Left ventricle myocardium superior (tissue), 1 donor: ENCODE measurements around the gene POLR1G. TPM values are rescaled to one million over a fixed set of nuclear protein-coding genes. Genes with fewer than 3 reads are reported as not detected.
"Not testable (repeated sequence)": the region's sequence is repeated elsewhere in the genome, so short reads cannot be mapped to it uniquely, and the experiment has no call there.

Experiments used
- ATAC-seq: fragments of 200-7000 bp; cut with Tn5 transposase; one replicate; pipeline ENCODE4 v1.9.1; 2020; ENCODE audit warnings: mild to moderate bottlenecking, moderate library complexity
- DNase-seq: peaks from one replicate; pipeline ENCODE4 v3.0.0-alpha.2; 2020
- intact Hi-C: fragments of 100-400 bp; cut with micrococcal nuclease; formaldehyde crosslinking; loops from one replicate; pipeline ENCODE4 v1.11.0; 2022
- total RNA-seq: library from RNA; stranded (reverse); fragmentation: NEBNext Ultra II Directional; extraction: Animal tissue kit (Norgen Biotek cat#: 25700); gene quantifications from one replicate; pipeline ENCODE4 v1.2.1, GENCODE V29; 2021
- donor health status: DM: no; HTN: yes; CAD: no; lungs with severe emphysema.

The POLR1G gene
- total RNA-seq, 1 donor from 2014 or later: 7.0 TPM

DNA sequence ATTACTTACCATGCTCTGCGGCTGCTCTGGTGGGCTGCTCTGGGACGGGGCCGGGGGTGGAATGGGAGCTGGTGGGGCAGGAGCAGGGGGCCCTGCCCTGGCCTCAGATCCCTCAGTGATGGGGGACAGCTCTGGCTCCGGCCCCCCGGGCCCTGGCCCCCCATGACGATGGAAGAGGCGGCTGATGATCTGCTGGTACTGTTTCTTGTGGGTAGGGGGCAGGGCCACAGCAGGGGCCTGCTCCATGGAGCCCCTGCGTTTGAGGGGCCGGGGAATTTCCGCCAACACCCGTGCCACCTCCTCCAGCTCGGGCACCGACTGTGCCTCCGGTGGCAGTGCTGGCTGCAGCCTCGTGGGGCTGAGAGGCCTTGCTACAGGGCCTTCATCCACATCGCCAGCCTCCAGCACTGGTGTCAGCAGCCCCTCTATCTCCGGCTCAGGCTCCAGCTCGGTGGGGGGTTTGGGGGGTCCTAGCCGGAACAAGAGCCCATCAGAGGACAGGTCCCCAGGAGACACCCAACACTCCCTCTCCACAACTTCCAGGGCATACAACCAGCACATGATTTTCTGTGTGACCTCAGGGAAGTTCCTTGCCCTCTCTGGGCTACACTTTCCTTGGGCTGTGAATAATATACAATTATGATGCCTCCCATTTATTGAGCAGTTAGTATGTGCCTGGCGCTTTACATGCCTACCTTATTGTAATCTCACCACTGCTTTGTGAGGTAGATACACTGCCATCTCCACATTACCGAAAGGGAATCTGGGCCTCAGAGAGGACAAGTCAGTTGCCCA lies 14.4 kb upstream of the POLR1G start:
- intact Hi-C loops: no loop called here
- ATAC-seq (no peak), DNase-seq (no peak)

DNA sequence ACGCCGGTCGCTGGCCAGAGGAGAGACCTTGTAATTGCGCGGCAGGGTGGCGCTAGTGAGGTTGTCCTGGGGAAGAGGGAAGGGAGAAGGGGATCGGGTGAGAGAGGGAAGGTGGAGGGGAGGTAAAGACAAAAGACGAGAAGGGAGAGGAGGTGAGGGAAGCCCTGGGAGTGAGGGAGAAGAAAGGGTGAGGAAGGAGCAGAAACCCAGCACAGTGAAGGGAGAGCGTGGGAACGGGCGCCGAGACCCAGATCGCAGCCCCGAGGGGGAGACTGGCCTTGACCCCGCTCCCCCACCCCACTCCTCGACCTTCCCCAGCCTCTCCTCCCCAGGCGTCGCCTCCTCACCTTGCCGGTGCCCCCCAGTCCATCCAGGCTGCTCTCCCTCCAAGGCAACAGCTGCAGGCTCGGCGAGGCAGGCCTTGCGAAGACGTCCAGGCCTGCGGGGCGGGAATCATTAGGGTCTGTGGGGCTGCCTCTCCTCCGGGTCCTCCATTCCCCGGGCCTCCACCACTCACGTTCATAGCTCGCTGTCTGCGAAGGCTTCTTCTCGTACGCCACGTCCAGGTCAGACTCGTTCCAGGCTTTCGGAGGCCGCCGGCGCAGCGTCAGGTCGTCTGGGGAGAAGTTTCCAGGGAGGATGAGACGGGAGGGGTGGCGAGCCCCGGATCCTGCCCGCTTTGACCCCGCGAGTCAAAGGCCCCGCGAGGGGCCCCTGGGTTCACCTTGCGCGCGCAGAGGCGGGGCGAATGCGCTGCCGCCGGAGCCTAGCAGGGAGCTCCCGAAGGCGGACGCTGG lies 10.4 kb upstream of the POLR1G start:
- no peak for ATAC-seq
- DNase-seq: no peak
- intact Hi-C loops: no loop called here

DNA sequence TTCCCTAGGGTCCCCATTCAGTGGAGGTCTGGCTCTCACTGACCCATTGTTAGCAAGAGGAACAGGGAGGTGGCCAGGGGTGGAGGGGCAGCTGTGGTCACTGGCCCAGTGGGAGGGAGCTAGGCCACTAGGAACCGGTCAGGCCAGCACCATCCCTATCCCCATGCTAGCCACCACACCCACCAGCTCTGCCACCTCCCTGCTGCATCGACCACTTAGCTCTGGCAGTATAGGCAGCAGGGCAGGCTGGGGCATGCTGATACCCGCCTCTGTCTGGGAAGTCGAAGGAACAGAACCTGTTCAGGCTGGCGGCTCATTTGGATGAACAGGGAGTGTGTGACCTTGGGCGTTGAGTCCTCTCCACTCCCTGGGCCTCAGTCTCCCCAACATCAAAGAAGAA lies 6.3 kb upstream of the POLR1G start:
- DNase-seq: no peak
- no peak for ATAC-seq
- intact Hi-C loops: no loop called here

DNA sequence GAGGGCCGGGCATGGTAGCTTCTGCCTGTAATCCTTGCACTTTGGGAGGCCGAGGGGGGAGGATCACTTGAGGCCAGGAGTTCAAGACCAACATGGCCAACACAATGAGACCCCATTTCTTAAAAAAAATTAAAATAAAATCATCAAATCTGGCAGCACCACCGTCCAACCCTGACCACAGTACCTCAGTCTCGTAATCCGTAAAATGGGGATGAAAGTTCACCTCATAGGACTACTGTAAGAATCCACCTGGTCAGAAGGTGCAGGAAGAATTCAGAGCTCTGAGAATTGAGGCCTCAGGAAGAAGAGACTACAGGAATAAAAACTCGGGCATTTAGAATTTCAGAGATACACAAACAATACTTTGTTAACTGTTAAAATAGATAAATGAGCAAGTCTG lies 4.6 kb upstream of the POLR1G start:
- intact Hi-C loops: no loop called here
- ATAC-seq (no peak), DNase-seq (no peak)

DNA sequence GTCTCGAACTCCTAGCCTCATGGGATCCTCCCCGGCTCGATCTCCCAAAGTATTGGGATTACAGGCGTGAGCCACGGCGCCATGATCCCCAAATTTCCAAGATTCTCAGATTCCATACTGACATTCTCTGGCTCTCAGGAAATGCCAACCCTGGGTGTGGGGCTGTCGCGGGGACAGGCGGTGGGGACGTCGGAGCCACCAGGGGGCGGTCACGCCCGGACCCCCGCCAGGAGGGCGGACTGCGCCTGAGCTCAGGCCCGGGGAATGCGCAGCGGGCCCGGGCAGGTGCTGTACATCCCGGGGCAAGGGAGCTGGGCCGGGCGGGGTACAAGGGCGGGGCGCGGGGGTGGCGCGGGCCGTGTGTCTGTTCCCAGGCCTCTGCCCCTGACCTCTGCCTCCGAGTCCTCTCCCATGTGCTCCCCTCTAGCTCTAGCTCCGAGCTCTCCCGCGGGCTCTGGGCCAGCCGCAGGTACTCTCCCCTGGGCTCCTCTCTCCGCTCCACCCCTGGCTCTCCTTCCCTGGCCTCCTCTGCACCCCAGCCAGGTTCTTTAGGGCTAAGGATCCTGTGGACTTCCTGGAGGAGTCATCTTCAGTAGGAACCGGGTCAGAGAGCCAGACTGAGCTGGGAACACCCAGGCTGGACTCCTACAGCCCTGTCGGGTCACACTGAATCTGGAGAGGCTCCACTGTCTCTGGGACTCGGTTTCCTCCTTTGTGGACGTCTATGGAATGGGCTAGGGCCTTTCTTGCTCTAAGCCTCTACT lies 4.0 kb upstream of the POLR1G start:
- DNase-seq (peak; percentile 77), ATAC-seq (peak; percentile 7)
- intact Hi-C loops: no loop called here

DNA sequence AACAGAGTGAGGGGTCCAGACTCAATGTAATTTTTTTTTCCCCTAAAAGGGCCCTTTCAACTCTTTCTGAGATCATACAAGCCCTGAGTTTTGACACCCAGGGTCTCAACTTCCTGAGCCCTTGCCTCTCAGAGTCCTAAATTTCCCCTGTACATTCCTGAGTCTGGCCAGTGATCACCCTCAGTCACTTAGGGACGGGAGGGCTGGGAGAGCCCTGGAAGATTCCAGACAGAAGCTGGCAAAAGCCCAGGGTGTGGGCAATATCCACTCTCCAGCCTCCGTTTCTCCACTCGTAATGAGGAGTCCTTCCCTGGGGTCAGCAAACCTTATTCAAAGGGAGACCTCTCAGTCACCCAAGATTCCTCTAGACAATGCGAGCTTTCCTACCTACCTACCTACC lies 3.2 kb upstream of the POLR1G start:
- ATAC-seq: peak; percentile 1
- no peak for DNase-seq
- intact Hi-C loops: no loop called here

DNA sequence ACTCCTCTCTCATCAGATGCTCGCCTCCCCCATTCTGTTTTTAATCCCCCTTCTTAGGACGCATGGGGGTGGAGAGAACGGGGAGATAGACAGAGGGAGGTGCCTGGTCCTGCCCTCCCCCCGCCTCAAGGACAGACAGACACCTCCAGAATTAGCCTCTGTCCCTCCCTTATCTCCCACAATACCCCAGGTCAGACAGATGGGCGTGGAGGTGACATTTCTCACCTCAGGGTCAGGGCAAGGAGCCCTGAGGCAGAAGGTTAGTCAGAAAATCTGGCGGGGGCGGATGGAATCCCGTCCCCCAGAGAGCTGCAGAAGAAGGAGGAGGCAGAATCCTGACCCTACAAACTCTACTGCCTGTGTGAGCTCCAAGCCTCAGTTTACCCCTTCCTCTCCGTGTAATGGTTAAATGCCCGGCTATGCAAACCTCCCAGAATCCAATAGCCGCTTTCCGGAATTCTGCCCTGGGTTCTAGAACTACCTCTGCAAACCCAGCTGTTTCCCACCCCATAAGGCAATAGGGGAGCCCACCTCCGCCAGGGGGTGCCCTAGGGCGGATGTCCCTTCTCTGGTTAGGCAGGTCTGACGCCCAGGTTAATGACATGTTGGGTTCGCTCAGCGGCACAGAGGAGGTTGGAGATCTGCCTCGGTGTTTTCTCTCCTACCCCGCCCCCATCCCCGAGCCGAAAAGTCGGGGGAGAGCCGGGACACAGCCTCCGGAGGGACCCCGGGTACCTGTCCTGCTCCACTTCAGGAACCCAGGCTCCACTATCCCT lies 2.5 kb upstream of the POLR1G start:
- ATAC-seq (peak; percentile 58), DNase-seq (peak; percentile 86)
- intact Hi-C loops: no loop called here

DNA sequence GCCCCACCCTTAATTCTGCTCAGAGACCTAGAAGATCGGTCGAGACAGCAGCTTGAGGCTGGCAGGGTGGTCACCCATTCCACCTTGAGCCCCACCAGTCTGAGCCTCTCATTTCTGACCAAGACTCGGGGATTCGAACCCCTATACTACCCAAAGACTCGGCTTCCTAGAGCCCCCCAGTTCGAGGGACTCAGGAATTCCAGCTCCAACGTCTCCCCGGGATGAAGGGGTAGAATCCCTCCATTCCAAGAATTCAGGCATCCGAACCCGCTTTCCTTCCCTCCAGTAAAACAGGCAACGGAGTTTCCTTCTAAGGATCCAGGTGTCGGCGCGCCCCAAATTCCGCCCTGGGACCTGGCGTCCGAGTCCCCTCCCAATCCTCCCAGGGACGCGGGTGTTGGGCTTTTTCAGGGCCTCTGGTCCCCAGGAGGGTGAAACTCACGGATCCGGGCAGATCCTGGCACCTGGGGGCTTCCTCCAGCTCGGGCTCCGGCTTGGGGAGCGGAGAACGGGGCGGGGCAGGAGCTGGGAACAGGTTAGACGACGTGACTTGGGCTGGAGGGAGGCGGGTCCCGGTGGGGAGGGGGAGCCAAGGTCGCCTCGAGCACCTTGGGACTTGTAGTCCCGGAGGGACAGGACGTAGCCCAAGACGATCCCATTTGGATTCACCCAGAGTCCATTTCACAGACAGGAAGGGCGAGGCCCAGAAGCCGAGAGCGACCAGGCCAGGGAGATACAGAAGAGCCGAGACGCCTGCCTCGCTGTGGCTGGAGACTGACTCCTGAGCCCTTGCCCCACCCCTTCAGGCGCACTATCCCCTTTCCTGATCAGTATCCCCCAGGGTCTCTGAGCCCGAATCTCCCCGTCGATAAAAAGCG lies 1.6 kb upstream of the POLR1G start, which contains the start of gene PPP1R13L:
PPP1R13L (minus strand) TSS at position 513 of the 878 bp plus-strand sequence. CDS start 6,751 bp downstream, outside the sequence.
- ATAC-seq (peak; percentile 67), DNase-seq (peak; percentile 90)
- intact Hi-C loops: no loop called here

DNA sequence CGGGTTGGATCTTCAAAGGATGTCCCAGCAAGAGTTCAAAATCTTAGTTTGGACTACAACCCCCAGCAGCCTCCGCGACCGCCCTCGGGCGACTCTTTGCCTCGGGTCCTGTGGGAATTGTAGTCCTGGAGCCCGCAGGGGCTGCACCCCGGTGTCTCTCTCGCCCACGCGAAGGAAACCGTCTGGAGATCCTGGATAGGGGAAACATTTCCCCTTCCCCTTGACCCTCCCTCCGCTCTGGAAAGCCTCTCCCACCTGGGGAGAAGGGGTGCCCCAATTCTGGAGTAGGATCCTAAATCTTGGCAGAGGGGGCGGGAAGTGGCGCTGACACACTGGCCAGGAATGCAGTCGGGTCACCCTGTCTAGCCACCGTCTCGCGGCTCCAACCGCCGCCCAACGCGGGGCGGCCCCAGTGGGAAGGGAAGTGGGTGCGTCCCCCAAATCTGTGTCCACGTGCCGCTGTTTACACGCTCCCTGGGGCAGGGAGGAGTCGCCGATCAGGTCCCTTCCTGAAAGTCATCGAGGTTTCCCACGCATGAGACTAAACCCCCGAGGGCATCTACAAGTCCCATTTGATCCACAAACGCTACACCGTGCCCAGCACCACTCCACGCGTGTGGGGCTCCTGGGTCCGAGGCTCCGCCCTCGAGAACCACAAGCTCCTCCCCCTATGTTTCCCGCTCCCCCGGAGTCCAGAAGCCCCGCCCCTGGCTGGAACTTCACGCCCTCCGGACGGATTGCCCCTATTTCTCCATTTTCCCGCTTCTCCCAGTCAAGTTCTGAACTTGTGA lies 814 bp upstream of the POLR1G start:
- peak; percentile 65 for ATAC-seq
- peak; percentile 92 for DNase-seq
- intact Hi-C loops: no loop called here

DNA sequence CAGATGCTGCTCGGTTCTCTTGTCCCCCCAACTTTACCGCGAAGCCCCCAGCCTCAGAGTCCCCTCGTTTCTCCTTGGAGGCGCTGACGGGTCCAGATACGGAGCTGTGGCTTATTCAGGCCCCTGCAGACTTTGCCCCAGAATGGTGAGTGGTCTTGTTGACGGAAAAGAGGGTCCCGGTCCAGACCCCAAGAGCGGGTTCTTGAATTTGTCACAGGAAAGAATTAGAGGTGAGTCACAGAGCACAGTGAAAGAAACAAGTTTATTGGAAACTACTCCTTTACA lies 589 bp downstream of the POLR1G start:
- DNase-seq (no peak), ATAC-seq (no peak)
- intact Hi-C loops: no loop called here

DNA sequence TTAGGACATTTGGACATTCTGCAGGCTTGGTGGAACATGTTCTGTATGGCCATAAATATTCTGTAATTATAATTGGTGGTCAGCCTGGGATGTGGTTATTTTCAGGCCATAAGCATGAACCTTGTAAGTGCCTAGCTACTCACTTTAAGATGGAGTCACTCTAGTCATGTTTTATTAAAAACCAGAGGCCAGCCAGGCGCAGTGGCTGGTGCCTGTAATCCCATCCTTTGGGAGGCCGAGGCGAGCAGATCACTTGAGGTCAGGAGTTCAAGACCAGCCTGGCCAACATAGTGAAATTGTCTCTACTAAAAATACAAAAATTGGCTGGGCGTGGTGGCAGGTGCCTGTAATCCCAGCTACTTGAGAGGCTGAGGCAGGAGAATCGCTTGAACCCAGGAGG lies 1.1 kb downstream of the POLR1G start:
- DNase-seq, intact Hi-C loops, ATAC-seq: not testable (repeated sequence)

DNA sequence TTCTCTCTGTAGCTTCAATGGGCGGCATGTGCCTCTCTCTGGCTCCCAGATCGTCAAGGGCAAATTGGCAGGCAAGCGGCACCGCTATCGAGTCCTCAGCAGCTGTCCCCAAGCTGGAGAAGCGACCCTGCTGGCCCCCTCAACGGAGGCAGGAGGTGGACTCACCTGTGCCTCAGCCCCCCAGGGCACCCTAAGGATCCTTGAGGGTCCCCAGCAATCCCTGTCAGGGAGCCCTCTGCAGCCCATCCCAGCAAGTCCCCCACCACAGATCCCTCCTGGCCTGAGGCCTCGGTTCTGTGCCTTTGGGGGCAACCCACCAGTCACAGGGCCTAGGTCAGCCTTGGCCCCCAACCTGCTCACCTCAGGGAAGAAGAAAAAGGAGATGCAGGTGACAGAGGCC lies 1.7 kb downstream of the POLR1G start:
- DNase-seq: no peak
- no peak for ATAC-seq
- intact Hi-C loops: no loop called here

DNA sequence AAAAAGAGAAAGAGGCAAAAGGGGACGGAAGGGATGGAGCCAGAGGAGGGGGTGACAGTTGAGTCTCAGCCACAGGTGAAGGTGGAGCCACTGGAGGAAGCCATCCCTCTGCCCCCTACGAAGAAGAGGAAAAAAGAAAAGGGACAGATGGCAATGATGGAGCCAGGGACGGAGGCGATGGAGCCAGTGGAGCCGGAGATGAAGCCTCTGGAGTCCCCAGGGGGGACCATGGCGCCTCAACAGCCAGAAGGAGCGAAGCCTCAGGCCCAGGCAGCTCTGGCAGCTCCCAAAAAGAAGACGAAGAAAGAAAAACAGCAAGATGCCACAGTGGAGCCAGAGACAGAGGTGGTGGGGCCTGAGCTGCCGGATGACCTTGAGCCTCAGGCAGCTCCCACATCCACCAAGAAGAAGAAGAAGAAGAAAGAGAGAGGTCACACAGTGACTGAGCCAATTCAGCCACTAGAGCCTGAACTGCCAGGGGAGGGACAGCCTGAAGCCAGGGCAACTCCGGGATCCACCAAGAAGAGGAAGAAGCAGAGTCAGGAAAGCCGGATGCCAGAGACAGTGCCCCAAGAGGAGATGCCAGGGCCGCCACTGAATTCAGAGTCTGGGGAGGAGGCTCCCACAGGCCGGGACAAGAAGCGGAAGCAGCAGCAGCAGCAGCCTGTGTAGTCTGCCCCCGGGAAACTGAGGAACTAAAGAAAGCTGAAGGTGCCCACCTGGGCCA lies 2.5 kb downstream of the POLR1G start:
- intact Hi-C loops: no loop called here
- DNase-seq (peak; percentile 39), ATAC-seq (no peak)

DNA sequence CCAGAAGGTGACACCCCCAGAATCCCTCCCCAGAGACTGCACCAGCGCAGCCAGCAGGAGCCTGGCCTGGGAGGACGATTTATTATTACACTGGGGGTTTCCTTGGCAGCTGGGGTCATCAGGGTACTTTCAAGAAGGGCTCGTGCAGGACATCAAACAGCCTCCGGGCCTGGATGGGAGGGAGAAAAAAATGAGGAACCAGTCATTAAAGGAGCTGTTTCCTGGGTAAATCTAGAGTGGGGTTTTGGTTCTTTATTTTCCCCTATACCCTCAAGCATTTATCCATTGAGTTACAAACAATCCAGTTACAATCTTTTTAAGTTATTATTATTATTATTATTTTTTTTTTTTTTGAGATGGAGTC lies 3.1 kb downstream of the POLR1G start:
- intact Hi-C loops: no loop called here
- ATAC-seq: no peak
- DNase-seq: no peak

DNA sequence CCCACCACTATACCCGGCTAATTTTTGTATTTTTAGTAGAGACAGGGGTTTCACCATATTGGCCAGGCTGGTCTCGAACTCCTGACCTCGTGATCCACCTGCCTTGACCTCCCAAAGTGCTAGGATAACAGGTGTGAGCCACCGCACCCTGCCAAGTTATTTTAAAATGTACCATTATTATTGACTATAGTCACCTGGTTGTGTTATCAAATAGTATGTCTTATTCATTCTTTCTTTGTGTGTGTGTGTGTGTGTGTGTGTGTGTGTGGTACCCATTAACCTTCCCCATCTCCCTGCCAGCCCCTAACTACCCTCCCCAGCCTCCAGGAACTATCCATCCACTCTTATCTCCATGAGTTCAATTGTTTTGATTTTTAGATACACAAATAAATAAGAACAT lies 3.9 kb downstream of the POLR1G start:
- DNase-seq, ATAC-seq, intact Hi-C loops: not testable (repeated sequence)

DNA sequence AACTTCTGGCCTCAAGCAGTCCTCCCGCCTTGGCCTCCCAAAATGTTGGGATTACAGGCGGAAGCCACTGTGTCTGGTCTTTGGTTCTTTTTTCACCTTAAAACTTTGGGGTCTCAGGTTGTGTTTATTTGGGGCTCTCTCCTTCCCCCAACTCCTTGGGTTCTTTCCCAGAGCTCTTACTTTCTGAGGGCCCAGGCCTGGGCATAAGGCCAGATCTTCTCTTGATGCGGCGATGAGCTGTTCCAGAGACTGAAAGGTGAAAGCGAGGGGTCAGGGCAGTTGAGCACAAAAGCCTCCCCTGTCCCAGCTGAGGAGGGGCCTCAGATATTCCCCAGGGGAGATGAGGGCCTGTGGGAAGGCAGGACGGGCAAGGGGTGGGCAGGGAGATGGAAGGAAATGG lies 7.1 kb downstream of the POLR1G start:
- ATAC-seq (peak; percentile 18), DNase-seq (no peak)
- intact Hi-C loops: no loop called here

DNA sequence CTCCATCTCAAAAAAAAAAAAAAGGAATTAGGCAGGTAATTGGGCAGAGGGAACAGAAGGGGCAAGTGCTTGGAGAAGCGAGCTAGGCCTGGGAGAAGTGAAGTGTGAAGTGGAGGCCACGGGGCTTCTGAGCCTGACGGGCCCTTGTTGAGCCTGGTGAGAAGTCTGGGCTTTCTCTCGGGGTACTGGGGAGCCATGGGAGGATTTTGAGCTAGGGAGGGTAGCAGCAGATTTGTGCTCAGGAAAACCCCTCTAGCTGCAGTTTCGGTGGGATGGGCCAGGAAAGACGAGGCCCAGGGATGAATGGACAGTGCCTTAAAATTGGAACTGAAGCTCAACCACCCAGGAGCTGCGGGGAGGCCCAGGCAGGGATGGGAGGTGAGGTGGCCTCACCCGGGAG lies 8.0 kb downstream of the POLR1G start:
- intact Hi-C loops: no loop called here
- ATAC-seq (no peak), DNase-seq (no peak)
